GM21825 (cell line): ENCODE measurements around the gene NRIP1.

Source experiments
- ATAC-seq: cut with Tn5 transposase; IDR thresholded peaks from one replicate; pipeline ENCODE4 v1.9.1; 2021; ENCODE audit warnings: mild to moderate bottlenecking, moderate library complexity; ENCODE audit not compliant: unreplicated experiment

Gene NRIP1

DNA sequence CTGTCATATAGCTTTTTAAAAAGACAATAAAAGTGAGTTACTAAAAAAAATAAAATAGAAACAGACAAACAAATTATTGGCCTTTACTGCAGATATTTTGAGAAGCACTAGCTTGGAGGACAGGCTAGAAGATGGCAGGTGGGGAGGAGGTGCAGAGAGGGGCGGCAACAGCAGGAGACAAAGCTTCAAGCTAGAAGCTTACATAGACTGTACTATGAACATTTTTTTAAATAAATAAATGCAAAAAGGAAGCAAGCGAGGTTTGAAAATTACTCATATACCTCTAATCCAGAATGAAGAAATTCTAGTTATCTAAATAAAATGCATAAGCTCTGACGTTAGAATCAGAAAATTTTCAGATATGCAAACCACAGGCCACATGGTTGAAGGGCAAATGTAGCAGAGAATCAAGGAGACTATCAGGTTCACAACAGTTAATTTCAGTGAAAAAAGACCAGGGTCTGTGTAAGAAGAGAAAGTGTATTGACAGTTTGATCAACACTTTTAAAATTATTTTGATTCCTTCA, 54.9 kb downstream of the NRIP1 start:
- ATAC-seq, result no peak

DNA sequence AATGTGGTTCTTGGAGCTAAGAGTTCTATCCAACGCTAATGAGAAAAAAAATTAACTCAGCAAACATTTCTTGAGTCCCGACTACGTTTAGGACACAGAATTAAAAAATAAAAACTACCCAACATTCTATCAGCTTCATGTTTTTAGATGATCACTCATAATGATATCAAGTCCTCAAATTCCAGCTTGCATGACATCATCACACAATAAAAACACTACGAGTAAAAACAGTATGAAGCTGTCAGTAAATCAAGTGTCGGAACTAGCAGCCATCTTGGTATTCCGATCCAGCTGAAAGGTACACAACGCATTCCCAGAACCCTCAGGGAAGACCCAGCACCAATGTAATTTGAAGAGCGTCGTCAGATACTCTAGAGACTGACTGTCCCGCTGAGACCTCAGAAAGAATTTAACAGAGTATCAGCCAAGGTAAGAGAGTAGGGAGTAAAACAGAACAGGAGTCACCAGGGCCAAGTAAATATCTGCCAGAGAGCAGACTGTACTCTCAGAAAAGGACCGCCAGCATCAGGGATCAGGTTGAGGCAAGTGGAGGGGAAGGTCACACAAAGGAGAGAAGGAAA, 57.0 kb downstream of the NRIP1 start:
- ATAC-seq, result no peak

DNA sequence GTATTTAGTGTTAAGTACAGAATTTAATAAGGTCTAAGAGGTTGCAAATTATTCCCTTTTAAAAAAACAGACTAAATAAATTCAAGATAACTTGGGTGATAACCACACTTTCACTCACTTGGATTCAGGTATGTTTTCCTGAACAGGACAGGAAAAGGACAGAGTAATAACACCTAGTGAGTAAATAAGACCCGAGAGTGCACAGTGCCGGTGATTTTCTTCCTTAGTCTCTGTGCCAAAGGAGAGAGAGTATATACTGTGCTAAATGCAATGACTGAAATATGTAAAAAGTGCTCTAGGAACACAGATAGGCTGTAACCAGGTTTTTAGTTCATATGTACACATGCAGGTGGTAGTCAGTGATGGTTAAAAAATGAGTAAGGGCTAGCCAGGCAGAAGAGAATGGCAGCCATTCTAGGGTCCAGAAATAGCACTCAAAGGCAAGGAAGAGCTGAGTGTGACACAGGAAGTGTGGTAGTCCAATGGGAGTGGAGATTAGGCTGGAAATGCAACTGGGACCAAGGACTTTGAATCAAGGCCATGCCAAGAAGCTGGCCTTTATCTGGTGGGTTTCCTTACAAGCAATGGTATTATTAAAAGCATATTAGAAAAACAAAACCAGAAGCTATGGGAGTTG, 58.1 kb downstream of the NRIP1 start:
- ATAC-seq, result no peak

DNA sequence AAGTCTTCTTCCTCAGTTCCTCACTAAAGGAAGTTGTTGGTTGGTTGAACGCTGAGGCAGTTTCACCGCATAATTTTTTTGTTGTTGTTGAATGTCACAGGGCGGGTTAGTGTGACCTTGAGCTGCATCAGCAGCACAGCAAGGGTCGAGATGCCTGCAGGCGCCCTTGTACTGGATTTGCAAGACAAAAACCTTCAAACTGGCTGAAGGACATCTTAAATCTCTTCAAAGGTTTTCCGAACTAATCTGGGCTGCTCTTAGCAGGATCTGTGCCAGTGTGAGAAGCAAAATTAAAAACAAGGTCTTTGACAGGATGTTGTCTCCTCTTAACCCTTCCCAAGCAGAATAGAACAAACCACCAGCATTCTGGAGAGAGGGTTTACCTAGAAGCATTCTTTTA, 59.4 kb downstream of the NRIP1 start:
- no peak for ATAC-seq

DNA sequence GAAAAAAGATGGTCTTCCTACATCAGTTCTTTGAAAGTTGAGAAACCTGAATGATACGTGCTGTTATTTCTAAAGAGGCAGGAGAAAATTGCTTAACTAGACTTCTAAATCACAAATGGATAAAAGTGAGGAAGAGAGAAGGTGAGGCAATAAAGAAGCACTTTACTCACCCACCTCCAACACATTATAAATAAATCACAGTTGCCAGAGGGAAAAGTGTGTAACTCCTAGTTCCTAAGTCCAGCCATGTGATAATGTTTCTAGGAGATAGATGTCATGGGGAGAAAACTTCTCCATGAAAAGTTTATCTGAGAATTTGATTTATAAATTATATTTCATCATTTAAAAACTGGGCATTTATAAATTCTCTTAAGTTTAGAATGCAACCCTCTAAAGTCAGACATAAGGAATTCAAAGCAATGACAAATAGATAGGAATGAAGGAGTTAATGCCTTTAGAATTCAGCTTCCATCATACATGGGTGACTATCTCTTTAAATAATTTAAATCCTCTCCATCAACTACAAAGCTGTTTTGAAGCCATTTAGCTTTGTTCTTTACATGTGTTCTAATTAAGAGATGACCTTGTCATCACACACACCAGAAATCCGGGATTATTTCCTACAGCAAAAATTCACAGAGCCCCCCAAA, 60.0 kb downstream of the NRIP1 start:
- no peak for ATAC-seq

DNA sequence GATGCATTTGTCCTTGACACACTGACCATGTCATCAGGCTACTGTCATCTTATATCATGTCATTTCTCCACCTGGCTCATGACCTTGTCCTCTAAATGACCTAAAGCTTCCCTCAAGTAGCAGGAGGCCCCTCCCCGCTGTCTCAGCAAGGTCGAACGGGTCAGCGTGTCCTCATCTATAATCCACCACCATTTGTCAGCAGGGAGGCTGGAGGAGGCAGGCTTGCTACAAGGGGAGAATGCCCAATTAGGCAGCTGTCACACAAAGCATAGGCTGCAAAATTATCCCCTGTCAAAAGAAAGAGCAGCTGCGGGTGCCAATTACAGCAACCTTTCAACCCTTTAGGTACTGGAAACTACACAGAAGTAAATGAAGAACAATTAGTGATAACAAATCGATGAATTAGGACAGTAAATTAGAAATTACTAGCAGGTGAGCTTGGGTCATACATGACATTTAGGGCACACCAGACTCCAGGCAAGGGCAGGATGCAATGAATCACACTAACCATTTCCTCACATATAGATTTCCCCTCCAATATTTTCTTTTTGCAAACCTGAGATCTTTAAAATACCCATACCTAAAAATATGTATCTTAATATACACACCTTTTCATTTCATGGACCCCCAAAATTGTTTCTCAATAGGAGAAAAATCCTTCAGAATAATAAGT, 61.2 kb downstream of the NRIP1 start:
- no peak for ATAC-seq

DNA sequence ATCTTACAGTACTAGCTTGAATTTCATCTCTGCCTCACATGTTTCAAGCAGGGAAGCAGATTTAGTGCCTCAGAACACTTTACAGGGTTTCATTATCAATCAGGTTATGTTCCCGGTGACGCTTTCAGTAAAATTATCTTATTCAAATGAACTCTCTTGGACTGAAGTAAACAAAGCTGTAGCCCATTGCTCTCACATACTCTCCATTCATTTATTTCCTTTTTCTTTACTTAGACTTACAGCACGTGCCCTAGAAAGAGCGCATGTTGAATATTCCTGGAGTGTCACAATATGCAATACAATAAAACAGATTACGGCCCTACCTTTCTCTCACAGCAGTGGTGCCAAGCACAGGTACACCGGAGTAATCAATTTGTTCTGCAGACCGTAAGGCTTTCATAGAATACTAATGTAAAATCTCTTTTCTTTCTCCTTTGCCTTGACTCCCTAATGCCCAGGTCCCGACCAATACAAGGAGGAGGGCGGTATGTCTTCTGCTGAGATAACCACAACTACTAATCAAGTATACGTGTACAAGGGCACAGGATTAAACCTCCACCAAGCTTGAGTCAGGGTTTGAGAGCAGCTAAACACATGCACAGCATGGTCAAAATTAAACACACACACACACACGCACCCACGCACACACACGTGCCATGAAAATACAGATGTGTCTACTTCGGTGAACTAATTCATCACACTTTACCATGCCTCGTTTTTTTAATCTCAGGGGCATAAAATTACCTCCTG, 62.8 kb downstream of the NRIP1 start:
- ATAC-seq, result peak; percentile 94

DNA sequence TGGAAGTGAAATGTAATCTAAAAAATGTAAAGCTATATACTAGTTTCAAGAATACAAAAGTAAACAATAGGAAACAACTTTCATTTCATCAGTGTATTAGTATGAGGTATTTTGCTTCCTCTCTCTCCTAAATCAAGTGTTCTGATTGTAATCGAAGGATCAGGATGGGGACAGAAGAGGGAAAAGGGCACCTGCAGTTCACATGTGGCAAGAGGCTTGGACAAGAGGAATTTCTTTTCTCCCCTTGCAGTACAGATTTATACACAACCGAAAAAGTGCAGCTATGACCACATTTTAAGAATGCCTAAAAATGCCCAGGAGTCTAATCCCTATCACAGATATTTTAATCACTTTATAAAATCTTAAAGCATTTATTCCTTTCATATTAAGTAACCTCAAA, 63.7 kb downstream of the NRIP1 start:
- ATAC-seq, result no peak

DNA sequence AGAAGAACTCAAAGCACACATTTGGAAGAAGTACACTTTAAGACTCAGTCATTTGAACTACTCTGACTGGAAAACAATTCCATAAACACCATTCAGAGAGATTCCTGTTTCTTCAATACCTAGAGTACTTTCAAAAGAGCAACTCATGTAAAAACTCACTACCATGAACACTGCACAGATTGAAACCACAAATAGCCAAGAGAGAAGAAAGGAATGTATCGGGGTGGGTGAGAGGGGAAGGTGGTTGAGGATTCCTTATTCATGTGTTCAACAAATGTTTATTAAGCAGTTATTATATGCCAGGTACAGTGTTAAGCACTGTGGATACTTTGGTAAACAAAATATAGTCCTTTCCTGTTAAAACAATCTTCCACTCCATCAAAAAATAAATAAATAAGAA, 64.7 kb downstream of the NRIP1 start:
- no peak for ATAC-seq

DNA sequence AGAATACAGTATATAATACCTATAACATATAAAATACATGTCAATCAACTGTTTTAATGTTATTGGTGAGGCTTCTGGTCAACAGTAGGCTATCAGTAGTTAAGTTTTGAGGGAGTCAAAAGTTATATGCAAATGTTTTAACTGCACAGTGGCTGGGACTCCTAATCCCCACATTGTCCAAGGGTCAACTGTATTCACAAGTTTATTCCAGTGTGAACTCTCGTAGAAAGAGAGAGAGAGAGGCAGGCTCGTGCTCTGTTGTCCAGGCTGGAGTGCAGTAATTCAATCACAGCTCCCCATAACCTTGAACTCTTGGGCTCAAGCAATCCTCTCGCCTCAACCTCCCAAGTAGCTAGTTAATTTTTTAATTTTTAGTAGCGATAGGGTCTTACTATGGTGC, 66.0 kb downstream of the NRIP1 start:
- ATAC-seq, result no peak

DNA sequence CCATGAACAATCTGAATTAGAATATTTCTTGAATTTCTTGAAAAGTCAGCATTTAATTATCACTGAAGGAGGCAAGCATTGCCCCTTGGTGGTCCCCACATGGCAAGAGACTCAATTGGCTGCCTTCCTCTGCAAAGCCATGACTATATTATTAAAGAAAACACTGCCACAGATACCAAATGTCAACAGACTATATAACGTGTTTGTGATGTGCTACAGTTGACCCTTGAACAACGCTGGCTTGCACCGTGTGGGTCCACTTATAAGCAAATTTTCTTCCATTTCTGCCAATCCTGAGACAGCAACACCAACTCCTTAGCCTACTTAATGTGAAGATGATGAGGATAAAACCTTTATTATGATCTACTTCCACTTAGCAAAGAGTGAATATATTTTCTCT, 66.5 kb downstream of the NRIP1 start:
- no peak for ATAC-seq

DNA sequence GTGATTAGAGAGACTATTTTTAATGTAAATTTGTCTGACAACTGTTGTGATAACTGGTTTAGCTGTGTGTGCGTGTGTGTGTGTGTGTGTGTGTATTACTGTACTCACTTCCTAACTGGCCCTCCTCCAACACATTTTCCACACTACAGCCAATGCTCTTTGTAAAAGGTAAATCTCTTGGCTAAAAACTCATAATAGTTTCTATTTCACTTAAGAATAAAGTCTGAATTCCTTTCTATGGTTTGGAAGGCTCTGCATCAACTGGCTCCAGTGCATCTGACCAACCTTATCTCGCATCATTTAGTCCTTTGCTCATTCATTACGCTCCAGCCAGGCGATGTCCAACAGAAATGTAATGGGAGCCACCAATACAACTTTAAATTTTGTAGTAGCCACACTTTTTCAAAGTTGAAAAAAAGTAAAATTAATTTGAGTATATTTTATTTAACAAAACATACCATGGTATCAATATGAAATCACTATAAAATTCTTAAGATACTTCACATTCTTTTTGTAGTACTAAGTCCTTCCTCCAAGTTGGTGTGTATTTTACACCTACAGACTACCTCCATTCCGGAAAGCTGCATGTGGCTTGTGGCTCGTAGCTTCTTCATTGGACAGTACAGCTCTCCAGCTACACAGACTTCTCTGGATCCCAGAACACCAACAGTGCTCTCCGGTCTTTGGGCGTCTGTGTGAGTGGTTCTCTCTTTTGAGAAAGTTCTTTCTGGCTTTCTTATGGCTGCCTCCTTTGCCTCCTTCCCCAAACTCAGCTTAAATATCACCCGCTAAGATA, 68.9 kb downstream of the NRIP1 start:
- no peak for ATAC-seq

DNA sequence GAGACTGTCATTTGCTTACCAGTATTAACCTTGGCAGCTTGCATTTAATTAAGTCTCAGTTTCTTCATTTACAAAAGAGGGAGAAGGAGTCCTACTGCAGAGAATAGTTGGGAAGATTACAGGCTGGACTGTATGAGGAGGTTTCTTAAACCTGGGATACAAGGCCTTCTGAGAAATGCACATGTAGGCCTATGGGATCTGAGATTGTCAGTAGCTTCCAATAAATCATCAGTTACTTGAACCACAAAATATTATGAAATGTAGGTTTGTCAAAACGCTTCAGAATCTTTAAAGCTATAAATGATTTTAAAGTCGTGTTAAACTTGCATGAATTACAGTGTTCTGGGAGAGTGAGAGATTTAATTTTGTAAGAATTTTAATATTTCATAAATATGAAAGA, 69.6 kb downstream of the NRIP1 start:
- no peak for ATAC-seq

DNA sequence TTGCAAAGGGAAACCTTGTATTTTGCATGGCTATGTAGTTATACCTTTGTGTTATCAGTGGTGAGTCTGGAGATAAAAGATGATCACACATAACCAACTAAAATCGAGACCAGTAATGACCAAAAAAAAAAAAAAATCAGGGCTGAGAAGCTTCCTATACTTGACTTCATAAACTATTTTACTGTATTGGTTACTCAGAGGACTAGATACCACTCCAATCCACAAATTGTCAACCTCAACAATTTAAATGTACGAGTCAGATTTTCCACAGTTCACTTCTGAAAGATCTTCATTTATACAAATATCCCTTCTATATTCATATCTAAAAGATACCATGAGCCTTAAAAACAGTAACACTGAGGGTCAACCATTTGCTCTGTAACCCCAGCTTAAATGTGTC, 71.7 kb downstream of the NRIP1 start:
- no peak for ATAC-seq

DNA sequence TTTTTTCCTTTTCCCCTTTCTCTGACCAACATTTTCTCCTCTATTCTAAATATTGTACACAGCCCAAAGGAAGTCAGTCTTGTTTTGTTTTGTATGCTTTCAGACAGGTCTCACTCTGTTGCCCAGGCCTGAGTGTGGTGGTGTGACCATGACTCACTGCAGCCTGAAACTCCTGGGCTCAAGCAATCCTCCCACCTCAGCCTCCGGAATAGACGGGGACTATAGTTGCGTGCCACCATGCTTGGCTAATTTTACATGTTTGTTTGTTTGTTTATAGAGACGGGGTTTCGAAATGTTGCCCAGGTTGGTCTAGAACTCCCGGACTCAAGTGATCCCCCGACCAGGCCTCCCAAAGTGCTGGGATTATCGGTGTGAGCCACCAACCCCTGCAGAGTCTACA, 72.8 kb downstream of the NRIP1 start:
- no peak for ATAC-seq

DNA sequence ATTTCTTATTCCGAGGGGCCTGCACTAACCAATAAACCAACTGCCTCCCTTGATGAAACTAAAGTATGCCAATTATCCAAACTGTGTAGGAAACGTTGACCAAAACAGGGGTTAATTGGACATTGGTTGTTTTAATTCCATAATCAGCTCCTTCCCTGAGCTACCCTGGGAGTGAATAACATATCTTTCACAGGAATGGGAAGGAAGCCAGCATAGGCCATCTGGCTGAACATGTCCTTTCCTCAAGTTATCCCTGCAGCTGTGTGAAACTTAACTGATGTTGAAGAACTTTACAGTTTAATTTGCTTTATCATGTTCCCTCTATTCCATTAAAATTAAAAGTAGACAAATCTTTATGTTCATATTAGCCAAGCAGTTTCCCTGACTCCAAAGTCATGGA, 75.4 kb downstream of the NRIP1 start:
- no peak for ATAC-seq

DNA sequence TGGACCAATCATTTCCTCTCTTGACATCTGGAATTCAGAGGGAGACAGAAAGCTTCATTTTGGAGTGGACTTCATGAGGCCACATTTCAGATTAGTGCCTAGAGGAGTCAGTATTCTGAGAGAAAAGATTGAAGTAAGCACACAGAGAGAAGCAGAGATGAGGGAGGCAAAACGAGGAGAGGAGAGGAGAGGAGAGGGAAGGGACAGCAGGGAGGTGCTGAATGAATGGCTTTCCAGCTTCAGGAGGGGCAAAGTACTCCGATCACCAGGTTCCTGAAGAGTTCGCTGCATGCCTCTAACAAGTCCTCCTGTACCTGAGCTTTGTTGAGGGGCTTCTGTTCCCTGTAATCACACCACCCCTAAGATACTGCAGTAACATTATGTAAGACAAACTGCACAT, 76.0 kb downstream of the NRIP1 start:
- ATAC-seq, result no peak

DNA sequence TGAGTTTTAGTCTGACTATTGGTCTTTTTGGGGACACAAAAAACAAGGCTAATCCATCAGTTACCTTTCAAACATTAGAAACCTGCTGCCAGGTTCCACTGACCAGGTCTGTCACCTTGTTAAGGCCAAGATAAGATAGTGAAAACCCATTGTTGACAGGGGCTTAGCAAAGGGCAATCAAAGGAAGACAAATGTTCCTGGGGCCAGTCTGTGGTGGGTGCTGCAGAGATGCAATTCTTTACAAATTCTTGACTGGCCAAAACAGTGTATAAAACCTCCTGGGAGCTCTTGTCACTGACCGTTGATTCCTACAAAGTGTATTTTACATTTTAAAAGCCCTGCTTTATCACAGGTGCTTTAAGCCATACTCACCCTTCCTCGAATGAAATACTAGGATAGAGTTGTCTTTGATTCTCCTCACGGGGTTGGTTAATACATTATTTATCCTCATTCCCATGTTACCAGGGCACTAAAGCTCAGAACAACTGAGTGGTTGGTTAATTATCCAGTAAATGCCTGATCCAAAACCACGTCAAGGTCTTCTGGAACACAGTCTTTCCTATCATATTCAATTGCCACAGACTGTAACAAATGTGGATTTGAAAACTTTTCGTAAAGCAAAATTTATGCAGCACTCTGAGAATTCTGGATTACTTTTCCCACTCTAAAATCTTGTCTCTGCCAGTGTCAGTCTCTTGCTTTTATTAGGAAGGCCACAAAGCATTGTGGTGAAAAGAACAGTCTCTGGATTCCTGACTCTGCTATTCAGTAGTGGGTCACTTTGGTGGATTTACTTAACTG, 77.2 kb downstream of the NRIP1 start:
- no peak for ATAC-seq

DNA sequence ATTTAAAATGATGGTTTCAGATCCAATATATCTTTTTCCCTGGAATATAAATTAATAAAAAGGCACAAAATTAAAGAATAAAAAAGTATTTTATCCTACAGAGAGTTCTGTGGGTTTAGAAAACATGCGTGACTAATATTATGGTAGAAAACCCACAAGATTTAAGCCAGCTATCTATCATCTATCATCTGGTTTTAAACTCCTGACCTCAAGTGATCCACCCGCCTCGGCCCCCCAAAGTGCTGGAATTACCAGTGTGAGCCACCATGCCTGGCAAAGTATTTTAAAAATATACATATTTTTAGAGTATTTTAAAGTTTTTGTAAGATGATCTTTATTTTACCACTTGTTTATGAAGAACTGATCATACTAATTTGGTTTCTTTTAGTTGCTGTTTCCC, 79.5 kb downstream of the NRIP1 start:
- ATAC-seq, result no peak

DNA sequence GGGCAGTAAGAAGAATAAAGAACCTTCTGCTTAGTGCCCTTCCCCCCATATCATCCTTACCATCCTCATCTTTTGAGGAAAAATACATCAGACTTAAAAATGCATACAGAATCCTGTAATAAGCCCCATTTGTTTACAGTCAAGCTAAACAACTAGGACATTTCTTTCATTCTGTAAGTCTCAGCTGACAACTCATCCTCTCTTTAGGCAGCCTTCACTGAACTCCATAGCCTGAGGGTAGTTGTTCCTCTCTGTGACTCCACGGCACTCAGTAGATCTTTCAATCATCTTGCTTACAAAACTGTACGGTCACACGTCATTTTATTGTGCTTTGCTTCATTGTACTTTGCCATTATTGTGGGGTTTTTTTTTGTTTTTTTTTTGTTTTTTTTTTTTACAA, 82.5 kb downstream of the NRIP1 start:
- ATAC-seq, result no peak
